Stimulated activated CD8-positive, alpha-beta memory T cell treated with anti-CD3 and anti-CD28 coated beads, Interleukin-7, amount 100 ng/mL, for 24 hours (primary cell): ENCODE results near the gene PIGQ.
A peak's percentile ranks its signal among the peaks of the same experiment; 100 is the strongest.

Experiments
- DNase-seq: peaks from one replicate; pipeline ENCODE4 v3.0.0-alpha.2; 2020; ENCODE audit warnings: low read depth

PIGQ gene

GRCh38 chr16:606656-607307 lies 37.0 kb downstream of the PIGQ start:
- no peak for DNase-seq

GRCh38 chr16:608019-608418 lies 38.3 kb downstream of the PIGQ start:
- no peak for DNase-seq

GRCh38 chr16:609316-609715 lies 39.5 kb downstream of the PIGQ start:
- no peak for DNase-seq

- no peak for DNase-seq
Observed at GRCh38 chr16:609984-610383, 40.2 kb downstream of the PIGQ start.

GRCh38 chr16:610513-611381 lies 41.0 kb downstream of the PIGQ start:
- DNase-seq, result peak; percentile 38

- DNase-seq, result no peak
Observed at GRCh38 chr16:615122-615521, 45.4 kb downstream of the PIGQ start.

GRCh38 chr16:616733-617586 lies 47.2 kb downstream of the PIGQ start:
- no peak for DNase-seq

GRCh38 chr16:617855-618254 lies 48.1 kb downstream of the PIGQ start:
- DNase-seq, result no peak

- DNase-seq, result no peak
Observed at GRCh38 chr16:619476-620100, 49.8 kb downstream of the PIGQ start.

GRCh38 chr16:620700-621525 lies 51.1 kb downstream of the PIGQ start:
- no peak for DNase-seq

- DNase-seq, result no peak
Observed at GRCh38 chr16:621526-622105, 51.8 kb downstream of the PIGQ start.

GRCh38 chr16:622920-623280 lies 53.1 kb downstream of the PIGQ start:
- DNase-seq, result no peak

GRCh38 chr16:624526-625070 lies 54.8 kb downstream of the PIGQ start:
- no peak for DNase-seq

- DNase-seq, result no peak
Observed at GRCh38 chr16:625117-625976, 55.6 kb downstream of the PIGQ start.

- no peak for DNase-seq
Observed at GRCh38 chr16:625977-626765, 56.4 kb downstream of the PIGQ start.

- no peak for DNase-seq
Observed at GRCh38 chr16:626787-627453, 57.2 kb downstream of the PIGQ start.

- no peak for DNase-seq
Observed at GRCh38 chr16:627454-628239, 57.9 kb downstream of the PIGQ start.
